ENCODE data around the gene DHRS12.

DHRS12 gene

GRCh38 chr13:51822106-51822815 lies 18.3 kb upstream of the DHRS12 start:
- DNase-seq (ENCODE audit: insufficient read length, low spot score) = no peak
- TF ChIP-seq POLR2AphosphoS5 (IDR thresholded peaks at IDR 0.05; ENCODE audit: low read depth, low read length) (no peak), TAF1 (IDR thresholded peaks at IDR 0.05; ENCODE audit: low read depth, low read length) (no peak), POLR2A (IDR thresholded peaks at IDR 0.05; ENCODE audit: low read depth, low read length) (no peak), POU2F2 (IDR thresholded peaks at IDR 0.05; ENCODE audit: low read depth, low read length) (no peak), SPI1 (IDR thresholded peaks at IDR 0.05; ENCODE audit: low read depth, low read length) (no peak)
- no peak for FAIRE-seq

- FAIRE-seq (peak; percentile 86), DNase-seq (ENCODE audit: insufficient read length, low spot score) (no peak)
- TF ChIP-seq PAX5 (IDR thresholded peaks at IDR 0.05; ENCODE audit: insufficient read depth, low read length, severe bottlenecking) (no peak), POU2F2 (IDR thresholded peaks at IDR 0.05; ENCODE audit: low read depth, low read length) (no peak), POLR2AphosphoS5 (IDR thresholded peaks at IDR 0.05; ENCODE audit: low read depth, low read length) (no peak), POLR2A (IDR thresholded peaks at IDR 0.05; ENCODE audit: low read depth, low read length) (no peak)
Measured at GRCh38 chr13:51821606-51822005, 17.6 kb upstream of the DHRS12 start.

GRCh38 chr13:51820016-51820597 lies 16.1 kb upstream of the DHRS12 start:
- FAIRE-seq (no peak), DNase-seq (ENCODE audit: insufficient read length, low spot score) (no peak)
- TF ChIP-seq POU2F2 (IDR thresholded peaks at IDR 0.05; ENCODE audit: low read depth, low read length) = no peak
- TF ChIP-seq POLR2A (IDR thresholded peaks at IDR 0.05; ENCODE audit: low read depth, low read length) = no peak
- no peak for TF ChIP-seq TAF1 (IDR thresholded peaks at IDR 0.05; ENCODE audit: low read depth, low read length)
- TF ChIP-seq SPI1 (IDR thresholded peaks at IDR 0.05; ENCODE audit: low read depth, low read length) = no peak
- no peak for TF ChIP-seq POLR2AphosphoS5 (IDR thresholded peaks at IDR 0.05; ENCODE audit: low read depth, low read length)
- no peak for TF ChIP-seq PAX5 (IDR thresholded peaks at IDR 0.05; ENCODE audit: insufficient read depth, low read length, severe bottlenecking)

GRCh38 chr13:51819544-51819943 lies 15.6 kb upstream of the DHRS12 start:
- TF ChIP-seq SPI1 (IDR thresholded peaks at IDR 0.05; ENCODE audit: low read depth, low read length) (no peak), TAF1 (IDR thresholded peaks at IDR 0.05; ENCODE audit: low read depth, low read length) (no peak), POLR2AphosphoS5 (IDR thresholded peaks at IDR 0.05; ENCODE audit: low read depth, low read length) (no peak), POLR2A (IDR thresholded peaks at IDR 0.05; ENCODE audit: low read depth, low read length) (no peak), POU2F2 (IDR thresholded peaks at IDR 0.05; ENCODE audit: low read depth, low read length) (no peak), PAX5 (IDR thresholded peaks at IDR 0.05; ENCODE audit: insufficient read depth, low read length, severe bottlenecking) (no peak)
- FAIRE-seq = peak; percentile 62
- DNase-seq (ENCODE audit: insufficient read length, low spot score) = no peak

- TF ChIP-seq POLR2A (IDR thresholded peaks at IDR 0.05; ENCODE audit: low read depth, low read length) (no peak), SPI1 (IDR thresholded peaks at IDR 0.05; ENCODE audit: low read depth, low read length) (peak; percentile 52)
- FAIRE-seq = peak; percentile 61
- DNase-seq (ENCODE audit: insufficient read length, low spot score) = no peak
Measured at GRCh38 chr13:51818781-51819511, 15.0 kb upstream of the DHRS12 start.

GRCh38 chr13:51818276-51818675 lies 14.3 kb upstream of the DHRS12 start:
- FAIRE-seq (no peak), DNase-seq (ENCODE audit: insufficient read length, low spot score) (no peak)
- TF ChIP-seq POU2F2 (IDR thresholded peaks at IDR 0.05; ENCODE audit: low read depth, low read length) (no peak), SPI1 (IDR thresholded peaks at IDR 0.05; ENCODE audit: low read depth, low read length) (no peak), POLR2AphosphoS5 (IDR thresholded peaks at IDR 0.05; ENCODE audit: low read depth, low read length) (no peak), TAF1 (IDR thresholded peaks at IDR 0.05; ENCODE audit: low read depth, low read length) (no peak), POLR2A (IDR thresholded peaks at IDR 0.05; ENCODE audit: low read depth, low read length) (no peak), PAX5 (IDR thresholded peaks at IDR 0.05; ENCODE audit: insufficient read depth, low read length, severe bottlenecking) (no peak)

GRCh38 chr13:51817717-51818116 lies 13.8 kb upstream of the DHRS12 start:
- FAIRE-seq (no peak), DNase-seq (ENCODE audit: insufficient read length, low spot score) (no peak)
- TF ChIP-seq POLR2A (IDR thresholded peaks at IDR 0.05; ENCODE audit: low read depth, low read length) (no peak), POU2F2 (IDR thresholded peaks at IDR 0.05; ENCODE audit: low read depth, low read length) (no peak), TAF1 (IDR thresholded peaks at IDR 0.05; ENCODE audit: low read depth, low read length) (no peak), POLR2AphosphoS5 (IDR thresholded peaks at IDR 0.05; ENCODE audit: low read depth, low read length) (no peak), SPI1 (IDR thresholded peaks at IDR 0.05; ENCODE audit: low read depth, low read length) (no peak), PAX5 (IDR thresholded peaks at IDR 0.05; ENCODE audit: insufficient read depth, low read length, severe bottlenecking) (no peak)

GRCh38 chr13:51816604-51817249 lies 12.8 kb upstream of the DHRS12 start:
- no peak for TF ChIP-seq POLR2A (IDR thresholded peaks at IDR 0.05; ENCODE audit: low read depth, low read length)
- no peak for TF ChIP-seq POLR2AphosphoS5 (IDR thresholded peaks at IDR 0.05; ENCODE audit: low read depth, low read length)
- TF ChIP-seq TAF1 (IDR thresholded peaks at IDR 0.05; ENCODE audit: low read depth, low read length) = no peak
- TF ChIP-seq POU2F2 (IDR thresholded peaks at IDR 0.05; ENCODE audit: low read depth, low read length) = no peak
- TF ChIP-seq PAX5 (IDR thresholded peaks at IDR 0.05; ENCODE audit: insufficient read depth, low read length, severe bottlenecking) = no peak
- TF ChIP-seq SPI1 (IDR thresholded peaks at IDR 0.05; ENCODE audit: low read depth, low read length) = no peak
- no peak for FAIRE-seq
- no peak for DNase-seq (ENCODE audit: insufficient read length, low spot score)

GRCh38 chr13:51815848-51816247 lies 11.9 kb upstream of the DHRS12 start:
- TF ChIP-seq POLR2AphosphoS5 (IDR thresholded peaks at IDR 0.05; ENCODE audit: low read depth, low read length) (no peak), PAX5 (IDR thresholded peaks at IDR 0.05; ENCODE audit: insufficient read depth, low read length, severe bottlenecking) (no peak), SPI1 (IDR thresholded peaks at IDR 0.05; ENCODE audit: low read depth, low read length) (no peak), POU2F2 (IDR thresholded peaks at IDR 0.05; ENCODE audit: low read depth, low read length) (no peak), TAF1 (IDR thresholded peaks at IDR 0.05; ENCODE audit: low read depth, low read length) (no peak)
- FAIRE-seq (no peak), DNase-seq (ENCODE audit: insufficient read length, low spot score) (no peak)
